GM23338 (cell line): ENCODE data around the gene RAB30. TPM values are rescaled to one million over a fixed set of nuclear protein-coding genes. Genes with fewer than 3 reads are reported as not detected.

Source experiments
- ATAC-seq: fragments of 200-7000 bp; cut with Tn5 transposase; 3 replicates; pipeline ENCODE4 v1.9.1; 2020
- DNase-seq: peaks from one replicate; pipeline ENCODE4 v3.0.0-alpha.2; 2015; ENCODE audit warnings: low spot score
- H2AFZ ChIP-seq: fragments of 200-600 bp; sonication (generic); 2 replicates; pipeline ENCODE4 v1.8.0; 2016; ENCODE audit warnings: antibody characterized with exemption, mild to moderate bottlenecking, moderate library complexity
- H3F3A ChIP-seq: fragments of 200-600 bp; sonication (generic); replicated peaks from 2 replicates; pipeline ENCODE4 v1.8.0; 2017; ENCODE audit warnings: antibody characterized with exemption, mixed run types, low read depth
- H3K27ac ChIP-seq: fragments of 200-600 bp; sonication (generic); 2 replicates; pipeline ENCODE4 v1.6.1; 2016; ENCODE audit warnings: low read depth
- H3K27me3 ChIP-seq: fragments of 200-600 bp; sonication (generic); 2 replicates; pipeline ENCODE4 v1.8.0; 2016; ENCODE audit warnings: mild to moderate bottlenecking, mixed run types, moderate library complexity; ENCODE audit not compliant: insufficient read depth
- H3K36me3 ChIP-seq: fragments of 200-600 bp; sonication (generic); 2 replicates; pipeline ENCODE4 v1.8.0; 2016; ENCODE audit warnings: mild to moderate bottlenecking; ENCODE audit not compliant: insufficient read depth
- H3K4me1 ChIP-seq: fragments of 200-600 bp; sonication (generic); 2 replicates; pipeline ENCODE4 v1.8.0; 2016; ENCODE audit warnings: mild to moderate bottlenecking, moderate library complexity; ENCODE audit not compliant: insufficient read depth
- H3K4me2 ChIP-seq: fragments of 200-600 bp; sonication (generic); 2 replicates; pipeline ENCODE4 v1.7.1; 2017; ENCODE audit warnings: mixed run types
- H3K4me3 ChIP-seq: fragments of 200-600 bp; sonication (generic); 2 replicates; pipeline ENCODE4 v1.6.1; 2016; ENCODE audit warnings: mixed run types
- H3K79me2 ChIP-seq: fragments of 200-600 bp; sonication (generic); replicated peaks from 2 replicates; pipeline ENCODE4 v1.8.0; 2017; ENCODE audit warnings: mild to moderate bottlenecking; ENCODE audit not compliant: insufficient read depth
- H3K9me2 ChIP-seq: fragments of 200-600 bp; sonication (generic); 2 replicates; pipeline ENCODE4 v1.8.0; 2017; ENCODE audit not compliant: insufficient read depth
- H4K20me1 ChIP-seq: fragments of 200-600 bp; sonication (generic); replicated peaks from 2 replicates; pipeline ENCODE4 v1.8.0; 2017; ENCODE audit warnings: mild to moderate bottlenecking; ENCODE audit not compliant: insufficient read depth
- H3K27ac Mint-ChIP-seq: 2 replicates; pipeline ENCODE4 v1.8.0; 2020; ENCODE audit warnings: inconsistent platforms, mild to moderate bottlenecking, moderate library complexity, mixed read lengths
- H3K27me3 Mint-ChIP-seq: 3 replicates; pipeline ENCODE4 v1.8.0; 2022; ENCODE audit warnings: low read depth, mild to moderate bottlenecking, moderate library complexity, mixed read lengths, inconsistent platforms; ENCODE audit not compliant: insufficient read depth, poor library complexity
- H3K36me3 Mint-ChIP-seq: 3 replicates; pipeline ENCODE4 v1.8.0; 2021; ENCODE audit warnings: low read depth, mild to moderate bottlenecking, inconsistent platforms, moderate library complexity, mixed read lengths
- H3K4me1 Mint-ChIP-seq: 3 replicates; pipeline ENCODE4 v1.8.0; 2020; ENCODE audit warnings: mild to moderate bottlenecking, inconsistent platforms, mixed read lengths
- H3K4me3 Mint-ChIP-seq: 3 replicates; pipeline ENCODE4 v1.8.0; 2021; ENCODE audit warnings: moderate library complexity, mild to moderate bottlenecking, inconsistent platforms, mixed read lengths
- H3K9me3 Mint-ChIP-seq: 3 replicates; pipeline ENCODE4 v1.8.0; 2020; ENCODE audit warnings: moderate library complexity, mild to moderate bottlenecking, inconsistent platforms, mixed read lengths
- CREB1 ChIP-seq: fragments of 250-450 bp; sonication (Bioruptor Pico); IDR thresholded peaks from 2 replicates; pipeline ENCODE4 v1.5.0; 2020; ENCODE audit warnings: low read depth, mild to moderate bottlenecking, moderate library complexity
- ETS1 ChIP-seq: IDR thresholded peaks from 2 replicates; pipeline ENCODE4 v1.6.1; 2016; ENCODE audit warnings: antibody characterized with exemption
- EZH2 ChIP-seq: fragments of 200-600 bp; sonication (generic); IDR thresholded peaks from one replicate; pipeline ENCODE4 v1.8.0; 2017; ENCODE audit warnings: antibody characterized with exemption, mild to moderate bottlenecking, low read depth; ENCODE audit not compliant: unreplicated experiment
- NANOG ChIP-seq: IDR thresholded peaks from 2 replicates; pipeline ENCODE4 v1.6.1; 2016; ENCODE audit warnings: antibody characterized with exemption, borderline replicate concordance
- POLR2AphosphoS5 ChIP-seq: IDR thresholded peaks from 2 replicates; pipeline ENCODE4 v1.6.1; 2016; ENCODE audit warnings: antibody characterized with exemption, low read depth
- STAT1 ChIP-seq: IDR thresholded peaks from one replicate; pipeline ENCODE4 v1.6.1; 2016; ENCODE audit warnings: antibody characterized with exemption; ENCODE audit not compliant: unreplicated experiment
- ZNF114 ChIP-seq: fragments of 250-450 bp; sonication (Bioruptor Pico); IDR thresholded peaks from 2 replicates; pipeline ENCODE4 v1.5.0; 2020; ENCODE audit warnings: mild to moderate bottlenecking, moderate library complexity
- ZNF331 ChIP-seq: fragments of 250-450 bp; sonication (Bioruptor Pico); IDR thresholded peaks from 2 replicates; pipeline ENCODE4 v1.5.0; 2020; ENCODE audit warnings: low read depth, mild to moderate bottlenecking, moderate library complexity
- polyA plus RNA-seq: library from polyadenylated mRNA; unstranded; fragments of >200 nt; fragmentation: Nextera tagmentation; extraction: Ambion mirVana; gene quantifications from 2 replicates; pipeline ENCODE4 v1.2.1, GENCODE V29; 2016
- total RNA-seq: library from RNA; depleted of rRNA; stranded (reverse); fragments of >200 nt; shearing (Covaris generic); gene quantifications from 2 replicates; pipeline ENCODE4 v1.2.3, GENCODE V29; 2014
- TF ChIP-seq, protein P1 (sequence below), 2 experiments: fragments of 200-600 bp in 1 of 2; sonication (generic) in 1 of 2; conservative IDR thresholded peaks; 2 replicates each; pipeline versions ENCODE4 v1.5.1 to v1.6.1; 2016 to 2017; ENCODE audit warnings: antibody characterized with exemption in 2 of 2, low read depth in 2 of 2, mild to moderate bottlenecking in 2 of 2, moderate library complexity in 1 of 2
- TF ChIP-seq, protein P2 (sequence below): IDR thresholded peaks from one replicate; pipeline ENCODE4 v1.6.1; 2018; ENCODE audit warnings: antibody characterized with exemption; ENCODE audit not compliant: unreplicated experiment

Gene RAB30
- total and polyA plus RNA-seq, 2 experiments from 2014 or later: 3.3 to 6.6 TPM

DNA sequence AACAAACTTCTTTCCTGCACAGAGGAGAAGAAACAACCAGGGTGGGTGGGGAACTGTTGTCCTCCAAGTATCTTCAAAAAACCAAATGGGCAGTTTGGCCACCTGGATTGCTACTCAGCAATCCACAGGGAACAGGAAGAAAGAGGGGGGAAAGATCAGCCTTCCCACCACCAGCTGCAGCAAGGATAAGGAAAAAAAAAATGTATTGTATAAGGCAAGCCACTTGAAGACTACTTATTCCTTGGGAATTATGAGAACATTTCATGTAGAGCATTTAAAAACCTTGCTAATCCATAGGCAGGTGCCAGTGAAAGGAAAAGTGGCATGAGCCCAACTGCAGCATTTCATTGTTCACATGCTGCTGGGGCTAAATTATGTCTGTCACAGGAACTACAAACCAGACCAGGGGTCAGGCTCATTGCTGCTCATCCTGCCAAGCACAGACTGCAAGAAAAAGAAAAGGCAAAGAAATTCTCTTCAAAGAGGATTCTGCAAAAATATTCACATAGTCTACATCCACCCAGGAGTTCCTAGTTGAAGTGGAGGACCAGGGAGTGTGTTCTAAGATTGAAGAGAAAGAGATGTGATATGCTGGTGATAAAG is 2.2 kb downstream of the RAB30 start:
- Mint-ChIP-seq H3K36me3 (peaks cover 15% of the 10 kb centered on the region; the same call in 2 of the 3 replicates), H3K9me3 (no peaks in the 10 kb centered on the region), H3K4me3 (peak overlapping the region; percentile 2; the same call in 2 of the 3 replicates), H3K27ac (no peak overlapping the region), H3K27me3 (peaks cover 8% of the 10 kb centered on the region), H3K4me1 (peaks cover 12% of the 10 kb centered on the region)
- Histone ChIP-seq H3F3A (no peaks in the 10 kb centered on the region), H3K36me3 (peaks cover 10% of the 10 kb centered on the region; the same call in 1 of the 2 replicates), H3K27ac (no peak overlapping the region), H3K4me2 (peak overlapping the region; percentile 90), H3K79me2 (peaks cover 66% of the 10 kb centered on the region), H3K4me1 (peaks cover 21% of the 10 kb centered on the region), H3K4me3 (peak overlapping the region; percentile 84), H4K20me1 (0 out of 2 replicates have a peak, but pooled peaks cover 7% of the 10 kb centered on the region), H3K9me2 (no peaks in the 10 kb centered on the region), H3K27me3 (no peaks in the 10 kb centered on the region), H2AFZ (no peak overlapping the region)
- DNase-seq (no peak), ATAC-seq (no peak)
- TF ChIP-seq CREB1 (CRISPR knock-in tag): no peak
- no peak for TF ChIP-seq ZNF114
- TF ChIP-seq STAT1: no peak
- TF ChIP-seq, protein P1, sequence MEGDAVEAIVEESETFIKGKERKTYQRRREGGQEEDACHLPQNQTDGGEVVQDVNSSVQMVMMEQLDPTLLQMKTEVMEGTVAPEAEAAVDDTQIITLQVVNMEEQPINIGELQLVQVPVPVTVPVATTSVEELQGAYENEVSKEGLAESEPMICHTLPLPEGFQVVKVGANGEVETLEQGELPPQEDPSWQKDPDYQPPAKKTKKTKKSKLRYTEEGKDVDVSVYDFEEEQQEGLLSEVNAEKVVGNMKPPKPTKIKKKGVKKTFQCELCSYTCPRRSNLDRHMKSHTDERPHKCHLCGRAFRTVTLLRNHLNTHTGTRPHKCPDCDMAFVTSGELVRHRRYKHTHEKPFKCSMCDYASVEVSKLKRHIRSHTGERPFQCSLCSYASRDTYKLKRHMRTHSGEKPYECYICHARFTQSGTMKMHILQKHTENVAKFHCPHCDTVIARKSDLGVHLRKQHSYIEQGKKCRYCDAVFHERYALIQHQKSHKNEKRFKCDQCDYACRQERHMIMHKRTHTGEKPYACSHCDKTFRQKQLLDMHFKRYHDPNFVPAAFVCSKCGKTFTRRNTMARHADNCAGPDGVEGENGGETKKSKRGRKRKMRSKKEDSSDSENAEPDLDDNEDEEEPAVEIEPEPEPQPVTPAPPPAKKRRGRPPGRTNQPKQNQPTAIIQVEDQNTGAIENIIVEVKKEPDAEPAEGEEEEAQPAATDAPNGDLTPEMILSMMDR (conservative IDR thresholded peaks at IDR 0.05; ENCODE audit: low read depth in 2 of 2): no peak
- TF ChIP-seq, protein P2, sequence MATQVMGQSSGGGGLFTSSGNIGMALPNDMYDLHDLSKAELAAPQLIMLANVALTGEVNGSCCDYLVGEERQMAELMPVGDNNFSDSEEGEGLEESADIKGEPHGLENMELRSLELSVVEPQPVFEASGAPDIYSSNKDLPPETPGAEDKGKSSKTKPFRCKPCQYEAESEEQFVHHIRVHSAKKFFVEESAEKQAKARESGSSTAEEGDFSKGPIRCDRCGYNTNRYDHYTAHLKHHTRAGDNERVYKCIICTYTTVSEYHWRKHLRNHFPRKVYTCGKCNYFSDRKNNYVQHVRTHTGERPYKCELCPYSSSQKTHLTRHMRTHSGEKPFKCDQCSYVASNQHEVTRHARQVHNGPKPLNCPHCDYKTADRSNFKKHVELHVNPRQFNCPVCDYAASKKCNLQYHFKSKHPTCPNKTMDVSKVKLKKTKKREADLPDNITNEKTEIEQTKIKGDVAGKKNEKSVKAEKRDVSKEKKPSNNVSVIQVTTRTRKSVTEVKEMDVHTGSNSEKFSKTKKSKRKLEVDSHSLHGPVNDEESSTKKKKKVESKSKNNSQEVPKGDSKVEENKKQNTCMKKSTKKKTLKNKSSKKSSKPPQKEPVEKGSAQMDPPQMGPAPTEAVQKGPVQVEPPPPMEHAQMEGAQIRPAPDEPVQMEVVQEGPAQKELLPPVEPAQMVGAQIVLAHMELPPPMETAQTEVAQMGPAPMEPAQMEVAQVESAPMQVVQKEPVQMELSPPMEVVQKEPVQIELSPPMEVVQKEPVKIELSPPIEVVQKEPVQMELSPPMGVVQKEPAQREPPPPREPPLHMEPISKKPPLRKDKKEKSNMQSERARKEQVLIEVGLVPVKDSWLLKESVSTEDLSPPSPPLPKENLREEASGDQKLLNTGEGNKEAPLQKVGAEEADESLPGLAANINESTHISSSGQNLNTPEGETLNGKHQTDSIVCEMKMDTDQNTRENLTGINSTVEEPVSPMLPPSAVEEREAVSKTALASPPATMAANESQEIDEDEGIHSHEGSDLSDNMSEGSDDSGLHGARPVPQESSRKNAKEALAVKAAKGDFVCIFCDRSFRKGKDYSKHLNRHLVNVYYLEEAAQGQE: no peak
- TF ChIP-seq EZH2: no peak

- peaks cover 7% of the 10 kb centered on the region for H3K27me3 Mint-ChIP-seq
- no peaks in the 10 kb centered on the region for H3K9me2 ChIP-seq
- no peak overlapping the region for H2AFZ ChIP-seq
- no peaks in the 10 kb centered on the region for H3F3A ChIP-seq
- H3K4me3 ChIP-seq: no peak overlapping the region
- no peak for DNase-seq
- 0 out of 2 replicates have a peak, but pooled peaks cover 3% of the 10 kb centered on the region for H4K20me1 ChIP-seq
- H3K36me3 ChIP-seq: peaks cover 5% of the 10 kb centered on the region; the same call in 1 of the 2 replicates
- H3K36me3 Mint-ChIP-seq: peaks cover 5% of the 10 kb centered on the region; the same call in 2 of the 3 replicates
- no peak overlapping the region for H3K27ac ChIP-seq
- H3K4me1 Mint-ChIP-seq: peaks cover 9% of the 10 kb centered on the region
- ATAC-seq: no peak
- H3K79me2 ChIP-seq: peaks cover 60% of the 10 kb centered on the region
- H3K4me1 ChIP-seq: peaks cover 21% of the 10 kb centered on the region
- H3K4me2 ChIP-seq: peak overlapping the region; percentile 90; the same call in 1 of the 2 replicates
- H3K27me3 ChIP-seq: no peaks in the 10 kb centered on the region
- H3K9me3 Mint-ChIP-seq: no peaks in the 10 kb centered on the region
- H3K27ac Mint-ChIP-seq: no peak overlapping the region
- no peak overlapping the region for H3K4me3 Mint-ChIP-seq
- TF ChIP-seq POLR2AphosphoS5 (no peak), ETS1 (no peak), ZNF331 (no peak), EZH2 (no peak), ZNF114 (no peak), STAT1 (no peak), NANOG (no peak)
These were observed 3.1 kb downstream of the RAB30 start for GRCh38 chr11:83068568-83068967.
